ENCODE data around the gene NDUFAF8. TPM values are rescaled to one million over a fixed set of nuclear protein-coding genes. Genes with fewer than 3 reads are reported as not detected.

The NDUFAF8 gene
- total and polyA plus RNA-seq, 8 donors, result 14.5 to 185 (median 43.4) TPM; not detected in 1

- WGBS, 5 donors, result 14 to 38% (median 33%) methylated on average over 18 of the region's 18 CpGs
- peak; percentile 48 to 80 for DNase-seq
- intact Hi-C loops (cut with DNase I; ENCODE audit: low total_unique reads), result no loop called here
- Histone ChIP-seq H3K9me3 (no peaks in the 10 kb centered on the region), H3K4me3 (peak overlapping the region; percentile 1 to 32 (median 14)), H3K27me3 (no peaks in the 10 kb centered on the region), H3K4me1 (peaks cover 13 to 36% (median 25%) of the 10 kb centered on the region in 4 donors), H3K36me3 (peaks cover 66 to 98% (median 91%) of the 10 kb centered on the region in 4 donors), H3K27ac (peak overlapping the region; percentile 34 to 77 (median 61))
- TF ChIP-seq EP300 (IDR thresholded peaks at IDR 0.05), result no peak
- peak in 1 of 3 donors; percentile 20 for TF ChIP-seq POLR2AphosphoS5 (IDR thresholded peaks at IDR 0.05)
Measured at GRCh38 chr17:81277421-81277820, 38.3 kb downstream of the NDUFAF8 start.

- TF ChIP-seq POLR2A (IDR thresholded peaks at IDR 0.05) (no peak), CTCF (IDR thresholded peaks at IDR 0.05) (no peak), POLR2AphosphoS5 (IDR thresholded peaks at IDR 0.05) (no peak), EP300 (IDR thresholded peaks at IDR 0.05) (no peak)
- peaks cover 67 to 98% (median 91%) of the 10 kb centered on the region in 4 donors for H3K36me3 ChIP-seq
- intact Hi-C loops (cut with DNase I; ENCODE audit: low total_unique reads), result no loop called here
- H3K4me3 ChIP-seq, result peak overlapping the region; percentile 1 to 32 (median 14)
- no peaks in the 10 kb centered on the region for H3K27me3 ChIP-seq
- no peak for DNase-seq
- H3K4me1 ChIP-seq, result peaks cover 13 to 31% (median 23%) of the 10 kb centered on the region in 4 donors
- WGBS, 5 donors, result 77 to 85% (median 82%) methylated on average over 17 to 20 of the region's 20 CpGs
- peak overlapping the region; percentile 34 to 77 (median 61) for H3K27ac ChIP-seq
- no peaks in the 10 kb centered on the region for H3K9me3 ChIP-seq
Measured at GRCh38 chr17:81277946-81278693, 39.0 kb downstream of the NDUFAF8 start.

GRCh38 chr17:81278831-81279230 lies 39.7 kb downstream of the NDUFAF8 start:
- no peak for DNase-seq
- TF ChIP-seq POLR2A (IDR thresholded peaks at IDR 0.05) (no peak), POLR2AphosphoS5 (IDR thresholded peaks at IDR 0.05) (no peak), EP300 (IDR thresholded peaks at IDR 0.05) (no peak), CTCF (IDR thresholded peaks at IDR 0.05) (no peak)
- H3K27ac ChIP-seq, result peak overlapping the region in 4 of 5 donors; percentile 57 to 77 (median 61)
- H3K4me1 ChIP-seq, result peaks cover 12 to 31% (median 21%) of the 10 kb centered on the region in 4 donors
- no peak overlapping the region for H3K4me3 ChIP-seq
- H3K27me3 ChIP-seq, result no peaks in the 10 kb centered on the region
- 88 to 99% (median 98%) methylated on average over 6 to 8 of the region's 8 CpGs for WGBS, 5 donors
- H3K36me3 ChIP-seq, result peaks cover 63 to 98% (median 89%) of the 10 kb centered on the region in 4 donors
- H3K9me3 ChIP-seq, result no peaks in the 10 kb centered on the region
- intact Hi-C loops (cut with DNase I; ENCODE audit: low total_unique reads), result no loop called here

GRCh38 chr17:81279278-81280275 lies 40.5 kb downstream of the NDUFAF8 start:
- WGBS, 5 donors, result 90 to 95% (median 93%) methylated on average over 39 to 50 of the region's 50 CpGs
- Histone ChIP-seq H3K4me3 (no peak overlapping the region), H3K4me1 (peaks cover 12 to 37% (median 22%) of the 10 kb centered on the region in 4 donors), H3K9me3 (no peaks in the 10 kb centered on the region), H3K27ac (peak overlapping the region in 1 of 5 donors; percentile 77), H3K27me3 (no peaks in the 10 kb centered on the region), H3K36me3 (peaks cover 55 to 98% (median 86%) of the 10 kb centered on the region in 4 donors)
- DNase-seq, result peak in 1 of 2 donors; percentile 41
- peak in 1 of 3 donors; percentile 66 for TF ChIP-seq POLR2AphosphoS5 (IDR thresholded peaks at IDR 0.05)
- TF ChIP-seq EP300 (IDR thresholded peaks at IDR 0.05), result no peak
- intact Hi-C loops (cut with DNase I; ENCODE audit: low total_unique reads), result no loop called here

GRCh38 chr17:81280571-81280970 lies 41.5 kb downstream of the NDUFAF8 start:
- Histone ChIP-seq H3K9me3 (no peaks in the 10 kb centered on the region), H3K27ac (peak overlapping the region in 1 of 5 donors; percentile 77), H3K36me3 (peaks cover 48 to 96% (median 82%) of the 10 kb centered on the region in 4 donors), H3K4me1 (peaks cover 16 to 47% (median 28%) of the 10 kb centered on the region in 4 donors), H3K27me3 (no peaks in the 10 kb centered on the region), H3K4me3 (no peak overlapping the region)
- 86 to 98% (median 95%) methylated on average over 16 to 24 of the region's 24 CpGs for WGBS, 5 donors
- TF ChIP-seq EP300 (IDR thresholded peaks at IDR 0.05) (no peak), POLR2AphosphoS5 (IDR thresholded peaks at IDR 0.05) (no peak), CTCF (IDR thresholded peaks at IDR 0.05) (no peak), POLR2A (IDR thresholded peaks at IDR 0.05) (no peak)
- DNase-seq, result no peak
- intact Hi-C loops (cut with DNase I; ENCODE audit: low total_unique reads), result no loop called here
